Stomach (tissue), 4 donors: ENCODE measurements around the gene RIMS1.

Experiments
- EP300 ChIP-seq: sonication (generic); formaldehyde crosslinking; IDR thresholded peaks from one replicate; pipeline ENCODE4 v1.6.1; 2017; ENCODE audit warnings: antibody characterized with exemption
- POLR2A ChIP-seq, 4 donors: fragments of 450-650 bp; IDR thresholded peaks; one replicate each; pipeline ENCODE4 v1.6.1; 2016; ENCODE audit warnings: antibody characterized with exemption in 4 of 4, control low read depth in 2 of 4, mild to moderate bottlenecking in 1 of 4, moderate library complexity in 1 of 4
- POLR2AphosphoS5 ChIP-seq, 3 donors: sonication (generic); formaldehyde crosslinking; IDR thresholded peaks; one replicate each; pipeline ENCODE4 v1.6.1; 2016; ENCODE audit warnings: antibody characterized with exemption in 3 of 3
- TF ChIP-seq, protein P1 (sequence below), 7 experiments: fragments of 450-650 bp in 4 of 7; fragments of 200-600 bp in 3 of 7; sonication (generic) in 3 of 7; IDR thresholded peaks; one replicate each; pipeline ENCODE4 v1.5.1; 2016 to 2019; ENCODE audit warnings: antibody characterized with exemption in 7 of 7, control low read depth in 2 of 7, mild to moderate bottlenecking in 1 of 7

GRCh38 chr6:72390548-72390947, 504.2 kb downstream of the RIMS1 start:
- TF ChIP-seq, protein P1, sequence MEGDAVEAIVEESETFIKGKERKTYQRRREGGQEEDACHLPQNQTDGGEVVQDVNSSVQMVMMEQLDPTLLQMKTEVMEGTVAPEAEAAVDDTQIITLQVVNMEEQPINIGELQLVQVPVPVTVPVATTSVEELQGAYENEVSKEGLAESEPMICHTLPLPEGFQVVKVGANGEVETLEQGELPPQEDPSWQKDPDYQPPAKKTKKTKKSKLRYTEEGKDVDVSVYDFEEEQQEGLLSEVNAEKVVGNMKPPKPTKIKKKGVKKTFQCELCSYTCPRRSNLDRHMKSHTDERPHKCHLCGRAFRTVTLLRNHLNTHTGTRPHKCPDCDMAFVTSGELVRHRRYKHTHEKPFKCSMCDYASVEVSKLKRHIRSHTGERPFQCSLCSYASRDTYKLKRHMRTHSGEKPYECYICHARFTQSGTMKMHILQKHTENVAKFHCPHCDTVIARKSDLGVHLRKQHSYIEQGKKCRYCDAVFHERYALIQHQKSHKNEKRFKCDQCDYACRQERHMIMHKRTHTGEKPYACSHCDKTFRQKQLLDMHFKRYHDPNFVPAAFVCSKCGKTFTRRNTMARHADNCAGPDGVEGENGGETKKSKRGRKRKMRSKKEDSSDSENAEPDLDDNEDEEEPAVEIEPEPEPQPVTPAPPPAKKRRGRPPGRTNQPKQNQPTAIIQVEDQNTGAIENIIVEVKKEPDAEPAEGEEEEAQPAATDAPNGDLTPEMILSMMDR (IDR thresholded peaks at IDR 0.05): no peak
- no peak for TF ChIP-seq EP300
- TF ChIP-seq POLR2A (IDR thresholded peaks at IDR 0.05): no peak
- no peak for TF ChIP-seq POLR2AphosphoS5 (IDR thresholded peaks at IDR 0.05)
